Chondrocyte (in vitro differentiated cells): Measurements from ENCODE around the gene RGS7. TPM values are rescaled to one million over a fixed set of nuclear protein-coding genes. Genes with fewer than 3 reads are reported as not detected.

ENCODE experiments used
- DNase-seq: peaks from one replicate; pipeline ENCODE4 v3.0.0; 2021; ENCODE audit warnings: mixed read lengths, low spot score
- H3K27ac Mint-ChIP-seq: one replicate; pipeline ENCODE4 v1.8.0; 2021; ENCODE audit warnings: mild to moderate bottlenecking, moderate library complexity, mixed read lengths; ENCODE audit not compliant: unreplicated experiment
- H3K27me3 Mint-ChIP-seq: 2 replicates; pipeline ENCODE4 v1.8.0; 2021; ENCODE audit warnings: low read depth, mixed read lengths
- H3K36me3 Mint-ChIP-seq: 2 replicates; pipeline ENCODE4 v1.8.0; 2021; ENCODE audit warnings: low read depth, mixed read lengths
- H3K4me1 Mint-ChIP-seq: 2 replicates; pipeline ENCODE4 v1.8.0; 2021; ENCODE audit warnings: low read depth, mild to moderate bottlenecking, mixed read lengths
- H3K4me3 Mint-ChIP-seq: one replicate; pipeline ENCODE4 v1.8.0; 2021; ENCODE audit warnings: mild to moderate bottlenecking, moderate library complexity, mixed read lengths; ENCODE audit not compliant: unreplicated experiment
- H3K9me3 Mint-ChIP-seq: 2 replicates; pipeline ENCODE4 v1.8.0; 2021; ENCODE audit warnings: low read depth, mixed read lengths
- total RNA-seq: library from RNA; stranded (reverse); gene quantifications from 3 replicates; pipeline ENCODE4 v1.2.1, GENCODE V29; 2021
- TF ChIP-seq, protein P1 (sequence below): fragments of 200-600 bp; sonication (generic); IDR thresholded peaks from 2 replicates; pipeline ENCODE4 v1.5.0; 2021; ENCODE audit warnings: antibody characterized with exemption, mild to moderate bottlenecking, moderate library complexity

RGS7 gene
- total RNA-seq, 1 donor from 2014 or later, result 3.9 TPM

DNA sequence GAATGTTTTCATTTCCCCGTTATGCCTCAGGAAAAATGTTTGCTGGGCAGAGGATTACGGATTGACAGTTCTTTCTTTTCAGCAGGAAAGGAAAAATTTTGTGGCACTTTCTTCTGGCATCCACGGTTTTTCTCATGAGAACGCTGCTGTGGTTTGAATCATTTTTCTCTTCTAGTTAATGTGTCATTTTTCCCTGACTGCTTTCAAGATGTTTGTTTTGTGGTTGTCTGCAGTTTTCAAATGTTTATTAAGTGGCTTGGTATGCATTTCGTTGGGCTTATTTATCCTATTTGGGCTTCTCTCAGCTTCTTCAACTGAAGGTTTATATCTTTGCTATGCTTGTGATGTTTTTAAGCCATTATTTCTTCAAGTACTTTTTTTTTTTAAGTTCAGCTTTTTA, 359.0 kb downstream of the RGS7 start:
- peak overlapping the region; percentile 61 for H3K4me3 Mint-ChIP-seq
- peaks cover 6% of the 10 kb centered on the region for H3K9me3 Mint-ChIP-seq
- H3K27ac Mint-ChIP-seq, result peak overlapping the region; percentile 81
- peaks cover 1% of the 10 kb centered on the region for H3K36me3 Mint-ChIP-seq
- no peaks in the 10 kb centered on the region for H3K27me3 Mint-ChIP-seq
- peaks cover 29% of the 10 kb centered on the region for H3K4me1 Mint-ChIP-seq
- no peak for DNase-seq
- TF ChIP-seq, protein P1, sequence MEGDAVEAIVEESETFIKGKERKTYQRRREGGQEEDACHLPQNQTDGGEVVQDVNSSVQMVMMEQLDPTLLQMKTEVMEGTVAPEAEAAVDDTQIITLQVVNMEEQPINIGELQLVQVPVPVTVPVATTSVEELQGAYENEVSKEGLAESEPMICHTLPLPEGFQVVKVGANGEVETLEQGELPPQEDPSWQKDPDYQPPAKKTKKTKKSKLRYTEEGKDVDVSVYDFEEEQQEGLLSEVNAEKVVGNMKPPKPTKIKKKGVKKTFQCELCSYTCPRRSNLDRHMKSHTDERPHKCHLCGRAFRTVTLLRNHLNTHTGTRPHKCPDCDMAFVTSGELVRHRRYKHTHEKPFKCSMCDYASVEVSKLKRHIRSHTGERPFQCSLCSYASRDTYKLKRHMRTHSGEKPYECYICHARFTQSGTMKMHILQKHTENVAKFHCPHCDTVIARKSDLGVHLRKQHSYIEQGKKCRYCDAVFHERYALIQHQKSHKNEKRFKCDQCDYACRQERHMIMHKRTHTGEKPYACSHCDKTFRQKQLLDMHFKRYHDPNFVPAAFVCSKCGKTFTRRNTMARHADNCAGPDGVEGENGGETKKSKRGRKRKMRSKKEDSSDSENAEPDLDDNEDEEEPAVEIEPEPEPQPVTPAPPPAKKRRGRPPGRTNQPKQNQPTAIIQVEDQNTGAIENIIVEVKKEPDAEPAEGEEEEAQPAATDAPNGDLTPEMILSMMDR, result no peak

DNA sequence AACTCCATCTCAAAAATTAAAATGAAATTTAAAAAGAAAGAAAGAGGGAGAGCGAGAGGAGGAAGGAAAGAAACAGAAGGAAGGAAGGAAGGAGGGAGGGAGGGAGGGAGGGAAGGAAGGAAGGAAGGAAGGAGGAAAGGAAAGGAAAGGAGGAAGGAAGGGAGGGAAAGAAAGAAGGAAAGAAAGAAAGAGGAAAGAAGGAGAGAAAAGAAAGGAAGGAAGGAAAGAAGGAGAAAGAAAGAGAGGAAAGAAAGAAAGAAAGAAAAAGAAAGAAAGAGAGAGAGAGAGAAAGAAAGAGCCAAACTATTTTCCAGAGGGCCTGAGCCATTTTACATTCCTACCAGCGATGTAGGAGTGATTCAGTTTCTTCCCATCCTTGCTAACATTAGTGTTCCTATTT, 364.0 kb downstream of the RGS7 start:
- Mint-ChIP-seq H3K4me1 (peaks cover 10% of the 10 kb centered on the region), H3K4me3 (no peak overlapping the region), H3K27me3 (no peaks in the 10 kb centered on the region), H3K27ac (no peak overlapping the region), H3K36me3 (peaks cover 1% of the 10 kb centered on the region), H3K9me3 (peaks cover 6% of the 10 kb centered on the region)
- TF ChIP-seq, protein P1, result no peak
- DNase-seq, result no peak

DNA sequence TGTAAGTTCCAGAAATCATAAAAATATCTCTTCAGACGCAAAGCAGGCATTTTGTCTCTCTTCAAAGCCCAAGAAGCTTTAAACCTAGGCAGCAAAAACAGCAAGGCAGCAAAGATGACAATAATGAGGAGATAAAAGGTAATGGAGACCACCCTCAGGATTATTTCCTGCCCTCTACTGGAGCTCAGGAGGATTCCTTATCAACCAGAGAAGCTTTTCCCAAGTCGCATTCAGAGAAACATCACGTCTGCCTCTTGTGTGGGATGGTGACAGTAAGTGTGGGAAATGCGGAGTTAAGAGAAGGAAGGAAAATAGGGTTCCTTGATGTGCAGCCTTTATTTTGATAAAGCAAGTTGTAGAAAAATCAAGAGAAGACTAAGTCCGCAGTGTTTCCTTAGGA, 365.8 kb downstream of the RGS7 start:
- Mint-ChIP-seq H3K4me3 (no peak overlapping the region), H3K27ac (no peak overlapping the region), H3K36me3 (peaks cover 1% of the 10 kb centered on the region), H3K9me3 (peaks cover 6% of the 10 kb centered on the region), H3K4me1 (peaks cover 5% of the 10 kb centered on the region), H3K27me3 (no peaks in the 10 kb centered on the region)
- TF ChIP-seq, protein P1, result no peak
- no peak for DNase-seq

DNA sequence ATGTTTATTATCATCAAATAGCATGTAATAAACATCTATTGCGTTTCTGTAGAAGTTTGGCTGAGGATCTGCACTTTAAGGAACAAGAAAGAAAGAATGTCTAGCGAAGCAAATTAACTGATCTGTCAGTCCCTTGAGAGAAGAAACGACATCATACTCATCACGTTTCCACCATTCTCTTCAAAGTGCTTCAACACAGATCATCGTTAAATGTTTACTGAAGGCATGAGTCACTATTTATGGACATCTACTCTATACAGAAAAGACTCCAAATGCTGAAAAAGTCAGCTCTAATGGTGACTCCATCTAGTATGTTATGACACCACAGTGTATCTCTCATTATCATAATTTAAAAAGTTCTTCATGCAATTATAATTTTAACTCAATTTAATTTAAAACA, 369.1 kb downstream of the RGS7 start:
- Mint-ChIP-seq H3K4me3 (no peak overlapping the region), H3K36me3 (no peaks in the 10 kb centered on the region), H3K9me3 (no peaks in the 10 kb centered on the region), H3K4me1 (peaks cover 11% of the 10 kb centered on the region), H3K27me3 (no peaks in the 10 kb centered on the region), H3K27ac (no peak overlapping the region)
- TF ChIP-seq, protein P1, result no peak
- DNase-seq, result no peak

DNA sequence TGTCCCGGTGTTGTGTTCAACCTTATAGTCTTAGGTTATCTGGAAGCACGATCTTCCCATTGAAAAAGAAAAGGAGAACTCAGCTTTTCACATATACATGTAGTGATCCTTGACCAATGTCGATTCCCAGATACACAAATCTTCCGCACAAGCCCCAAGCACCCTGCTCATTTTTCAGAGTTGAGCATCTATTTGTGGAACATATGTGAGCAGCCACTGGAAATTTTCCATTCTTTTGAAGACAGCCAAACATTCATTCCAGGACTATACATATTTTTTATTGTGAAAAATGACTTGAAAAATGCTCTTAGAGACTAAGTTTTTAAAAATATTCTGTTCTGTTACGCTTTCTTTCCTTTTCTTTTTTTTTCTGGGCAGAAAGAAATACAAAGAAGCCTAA, 371.9 kb downstream of the RGS7 start:
- DNase-seq, result no peak
- H3K27ac Mint-ChIP-seq, result no peak overlapping the region
- peaks cover 11% of the 10 kb centered on the region for H3K4me1 Mint-ChIP-seq
- no peaks in the 10 kb centered on the region for H3K9me3 Mint-ChIP-seq
- no peaks in the 10 kb centered on the region for H3K27me3 Mint-ChIP-seq
- H3K36me3 Mint-ChIP-seq, result no peaks in the 10 kb centered on the region
- TF ChIP-seq, protein P1, result no peak
- no peak overlapping the region for H3K4me3 Mint-ChIP-seq
